Adipocyte (in vitro differentiated cells): ENCODE measurements around the gene ANKRD11.
"Not testable (repeated sequence)": the region's sequence is repeated elsewhere in the genome, so short reads cannot be mapped to it uniquely, and the experiment has no call there.

Experiments
- DNase-seq: peaks from one replicate; pipeline ENCODE4 v3.0.0-alpha.2; 2015; ENCODE audit warnings: low read depth
- H3K27me3 ChIP-seq: replicated peaks from 2 replicates; pipeline ENCODE4 v1.7.0; 2013; ENCODE audit warnings: mild to moderate bottlenecking, low read length, moderate library complexity; ENCODE audit not compliant: control insufficient read depth, insufficient read depth
- H3K36me3 ChIP-seq: 2 replicates; pipeline ENCODE4 v1.7.0; 2013; ENCODE audit warnings: low read length, mild to moderate bottlenecking, moderate library complexity; ENCODE audit not compliant: control insufficient read depth, insufficient read depth, severe bottlenecking
- H3K4me1 ChIP-seq: 2 replicates; pipeline ENCODE4 v1.7.0; 2013; ENCODE audit warnings: mild to moderate bottlenecking, low read length, moderate library complexity; ENCODE audit not compliant: control insufficient read depth, insufficient read depth
- H3K4me3 ChIP-seq: 2 replicates; pipeline ENCODE4 v1.7.0; 2013; ENCODE audit warnings: mild to moderate bottlenecking, low read length, moderate library complexity
- H3K9ac ChIP-seq: 2 replicates; pipeline ENCODE4 v1.7.0; 2013; ENCODE audit warnings: mild to moderate bottlenecking, low read length, moderate library complexity
- H3K9me3 ChIP-seq: 2 replicates; pipeline ENCODE4 v1.7.0; 2013; ENCODE audit warnings: mild to moderate bottlenecking, low read length, moderate library complexity; ENCODE audit not compliant: control insufficient read depth

The ANKRD11 gene

GRCh38 chr16:89384282-89384681 is 106.1 kb downstream of the ANKRD11 start:
- Histone ChIP-seq H3K27me3 (no peaks in the 10 kb centered on the region), H3K9ac (no peak overlapping the region), H3K36me3 (peaks cover 2% of the 10 kb centered on the region), H3K4me3 (no peak overlapping the region), H3K4me1 (peaks cover 10% of the 10 kb centered on the region), H3K9me3 (no peaks in the 10 kb centered on the region)
- no peak for DNase-seq

DNA sequence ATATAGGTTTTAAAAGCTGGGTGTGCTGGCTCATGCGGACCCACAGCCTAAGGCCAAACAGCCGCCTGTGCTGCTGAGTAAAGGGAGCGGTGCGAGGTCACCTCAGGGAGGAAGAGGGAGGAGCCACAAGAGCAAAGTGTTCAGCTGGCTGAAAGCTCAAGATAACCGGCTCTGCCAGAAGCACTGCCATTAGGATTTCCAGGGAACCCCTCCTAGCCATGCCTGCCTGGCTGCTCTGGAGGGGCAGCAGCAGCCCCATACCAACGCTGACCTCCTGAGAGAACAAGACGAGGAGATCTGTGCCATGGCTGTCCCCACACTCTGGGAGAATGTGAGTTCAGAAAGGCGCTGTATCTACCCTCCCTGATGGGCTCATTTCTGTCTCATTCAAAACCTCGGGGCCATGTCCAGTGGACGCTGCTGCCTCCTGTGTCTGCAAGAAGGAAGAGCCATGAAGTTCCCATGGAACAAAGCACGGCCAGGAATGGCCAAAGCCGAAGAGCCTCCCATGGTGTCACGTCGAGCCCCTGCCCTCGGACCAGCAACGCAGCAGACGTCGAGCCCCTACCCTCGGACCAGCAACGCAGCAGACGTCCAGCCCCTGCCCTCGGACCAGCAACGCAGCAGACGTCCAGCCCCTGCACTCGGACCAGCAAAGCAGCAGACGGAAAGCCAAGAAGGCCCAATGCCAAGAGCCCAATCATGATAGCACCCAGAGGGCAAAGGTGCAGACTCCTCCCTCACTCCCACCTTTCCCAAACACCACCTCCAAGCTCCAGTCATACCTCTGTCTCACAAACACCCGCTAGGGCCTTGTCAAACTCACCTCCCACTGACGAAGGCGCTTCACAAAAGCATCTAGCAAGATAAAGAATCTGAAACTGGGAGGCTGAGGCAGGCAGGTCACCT is 107.0 kb downstream of the ANKRD11 start:
- Histone ChIP-seq H3K9me3 (no peaks in the 10 kb centered on the region), H3K4me3 (no peak overlapping the region), H3K9ac (no peak overlapping the region), H3K27me3 (no peaks in the 10 kb centered on the region), H3K36me3 (peaks cover 1% of the 10 kb centered on the region), H3K4me1 (peaks cover 19% of the 10 kb centered on the region)
- DNase-seq: no peak

DNA sequence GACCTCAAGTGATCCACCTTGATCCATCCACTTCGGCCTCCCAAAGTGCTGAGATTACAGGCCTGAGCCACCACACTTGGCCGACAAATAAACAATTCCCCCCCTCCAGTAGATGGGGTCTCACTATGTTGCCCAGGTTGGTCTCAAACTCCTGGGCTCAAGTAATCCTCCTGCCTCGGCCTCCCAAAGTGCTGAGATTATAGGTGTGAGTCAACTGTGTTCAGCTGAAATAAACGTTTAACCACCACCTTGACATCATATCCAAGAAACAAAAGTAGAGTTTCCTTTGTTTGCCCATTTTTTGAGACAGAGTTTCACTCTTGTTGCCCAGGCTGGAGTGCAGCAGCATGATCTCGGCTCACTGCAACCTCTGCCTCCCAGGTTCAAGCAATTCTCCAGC is 107.8 kb downstream of the ANKRD11 start:
- not testable (repeated sequence) for DNase-seq, H3K4me3 ChIP-seq, H3K27me3 ChIP-seq, H3K36me3 ChIP-seq, H3K9ac ChIP-seq, H3K9me3 ChIP-seq
- peaks cover 26% of the 10 kb centered on the region for H3K4me1 ChIP-seq

DNA sequence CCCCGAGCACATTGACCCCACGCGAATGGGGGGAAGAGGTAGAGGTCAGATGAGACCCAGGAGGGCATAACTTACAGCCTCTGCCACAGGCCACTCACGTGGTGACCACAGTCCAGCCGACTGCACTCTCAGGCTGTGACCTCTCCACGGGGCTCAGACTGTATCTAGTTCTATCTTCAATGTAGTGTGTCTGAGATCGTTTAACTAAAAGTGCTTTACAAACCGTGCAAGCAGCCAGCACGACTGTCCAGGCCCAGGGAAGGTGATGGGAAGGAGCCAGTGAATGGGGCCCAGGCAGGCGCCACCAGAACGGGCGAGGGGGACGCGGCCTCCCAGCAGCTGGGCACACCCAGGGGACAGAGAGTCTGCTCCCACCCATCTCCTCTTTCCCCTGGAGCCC is 108.6 kb downstream of the ANKRD11 start:
- Histone ChIP-seq H3K9me3 (no peaks in the 10 kb centered on the region), H3K27me3 (no peaks in the 10 kb centered on the region), H3K4me3 (no peak overlapping the region), H3K4me1 (peaks cover 26% of the 10 kb centered on the region), H3K9ac (no peak overlapping the region), H3K36me3 (no peaks in the 10 kb centered on the region)
- no peak for DNase-seq

DNA sequence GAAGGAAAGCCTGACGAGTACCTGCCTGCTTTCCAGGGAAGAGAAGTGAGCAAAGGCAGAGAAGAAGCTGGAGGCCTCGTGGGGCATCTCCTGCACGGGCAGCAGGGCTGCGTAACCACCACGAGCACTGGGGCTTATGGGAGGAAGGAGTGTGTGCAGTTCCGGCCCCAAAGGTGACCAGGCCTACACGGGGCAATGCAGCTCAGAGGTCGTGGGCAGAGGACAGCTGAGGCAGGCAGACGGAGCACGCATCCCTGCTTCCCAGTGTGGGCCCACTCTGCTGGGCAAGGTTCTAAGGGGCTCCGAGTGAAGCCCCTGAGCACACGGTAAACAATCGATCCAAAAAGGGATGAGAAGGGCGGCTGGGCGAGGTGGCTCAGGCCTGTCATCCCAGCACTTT is 109.7 kb downstream of the ANKRD11 start:
- Histone ChIP-seq H3K36me3 (no peaks in the 10 kb centered on the region), H3K9ac (no peak overlapping the region), H3K4me3 (no peak overlapping the region), H3K4me1 (peaks cover 26% of the 10 kb centered on the region), H3K9me3 (no peaks in the 10 kb centered on the region), H3K27me3 (no peaks in the 10 kb centered on the region)
- no peak for DNase-seq

GRCh38 chr16:89378947-89379771 is 111.2 kb downstream of the ANKRD11 start:
- H3K4me3 ChIP-seq: peak overlapping the region; percentile 68
- peak overlapping the region; percentile 31 for H3K9ac ChIP-seq
- DNase-seq: no peak
- no peaks in the 10 kb centered on the region for H3K36me3 ChIP-seq
- no peaks in the 10 kb centered on the region for H3K9me3 ChIP-seq
- no peaks in the 10 kb centered on the region for H3K27me3 ChIP-seq
- H3K4me1 ChIP-seq: peaks cover 26% of the 10 kb centered on the region

DNA sequence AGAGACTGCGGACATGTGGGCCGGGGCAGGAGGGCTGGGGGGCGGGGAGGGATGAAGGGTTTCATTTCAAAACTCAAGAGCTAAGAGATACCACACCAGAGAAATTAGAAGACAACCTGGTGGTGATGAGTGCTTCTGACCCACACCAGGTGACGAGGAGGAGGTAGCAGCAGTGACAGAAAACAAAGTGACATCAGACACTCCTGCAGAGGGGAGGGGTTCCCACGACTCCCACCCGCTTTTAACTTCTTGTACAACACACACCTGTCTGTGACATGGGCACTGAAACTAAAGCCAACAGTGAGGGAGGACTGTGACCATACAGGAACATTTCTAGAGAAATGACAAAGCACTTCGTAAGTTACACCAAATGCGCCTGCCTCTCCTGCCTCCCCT is 112.9 kb downstream of the ANKRD11 start:
- Histone ChIP-seq H3K9ac (no peak overlapping the region), H3K36me3 (no peaks in the 10 kb centered on the region), H3K27me3 (no peaks in the 10 kb centered on the region), H3K4me1 (peaks cover 19% of the 10 kb centered on the region), H3K4me3 (no peak overlapping the region), H3K9me3 (no peaks in the 10 kb centered on the region)
- no peak for DNase-seq

- no peak overlapping the region for H3K9ac ChIP-seq
- H3K9me3 ChIP-seq: no peaks in the 10 kb centered on the region
- H3K27me3 ChIP-seq: no peaks in the 10 kb centered on the region
- peaks cover 19% of the 10 kb centered on the region for H3K4me1 ChIP-seq
- no peak overlapping the region for H3K4me3 ChIP-seq
- DNase-seq: no peak
- peaks cover under 1% of the 10 kb centered on the region for H3K36me3 ChIP-seq
Measured at GRCh38 chr16:89376812-89377452, 113.4 kb downstream of the ANKRD11 start.

DNA sequence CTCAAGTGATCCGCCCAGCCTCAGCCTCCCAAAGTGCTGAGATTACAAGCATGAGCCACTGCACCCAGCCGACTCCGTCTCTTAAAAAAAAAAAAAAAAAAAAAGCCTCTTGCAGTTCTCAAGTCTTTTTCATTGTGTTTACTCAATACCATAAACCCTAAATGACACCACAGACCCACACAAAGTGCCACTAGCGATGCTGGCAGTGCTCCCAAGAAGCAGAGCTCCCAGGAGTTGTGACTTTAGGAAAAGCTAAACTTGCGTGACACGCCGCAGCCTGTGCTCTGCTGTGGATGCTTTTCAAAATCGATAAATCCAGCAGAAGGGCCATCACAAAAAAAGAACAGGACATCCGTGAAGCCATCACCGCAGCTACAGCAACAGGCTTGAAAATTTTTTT is 114.7 kb downstream of the ANKRD11 start:
- no peaks in the 10 kb centered on the region for H3K27me3 ChIP-seq
- DNase-seq: no peak
- H3K9ac ChIP-seq: no peak overlapping the region
- H3K4me3 ChIP-seq: no peak overlapping the region
- no peaks in the 10 kb centered on the region for H3K9me3 ChIP-seq
- H3K36me3 ChIP-seq: peaks cover 12% of the 10 kb centered on the region
- peaks cover 19% of the 10 kb centered on the region for H3K4me1 ChIP-seq

DNA sequence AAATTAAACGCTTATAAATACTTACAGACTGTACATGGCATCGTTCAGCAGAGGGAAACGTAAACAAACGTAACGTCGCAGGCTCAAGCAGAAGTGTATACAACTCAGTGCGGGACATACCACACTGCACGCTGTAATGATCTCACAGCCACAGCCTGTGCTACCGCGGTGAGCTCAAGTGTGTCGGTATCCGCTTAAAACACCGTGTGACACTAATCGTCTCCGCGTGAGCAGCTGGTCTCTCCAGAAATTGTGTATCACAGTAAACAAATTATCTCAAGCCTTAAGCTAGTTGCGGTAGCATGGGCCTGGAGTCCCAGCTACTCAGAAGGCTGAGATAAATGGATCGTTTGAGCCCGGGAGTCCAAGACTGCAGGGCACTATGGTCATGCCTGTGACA is 115.3 kb downstream of the ANKRD11 start:
- DNase-seq: no peak
- Histone ChIP-seq H3K36me3 (peaks cover 12% of the 10 kb centered on the region), H3K4me3 (no peak overlapping the region), H3K9ac (no peak overlapping the region), H3K27me3 (no peaks in the 10 kb centered on the region), H3K4me1 (peaks cover 19% of the 10 kb centered on the region), H3K9me3 (no peaks in the 10 kb centered on the region)

DNA sequence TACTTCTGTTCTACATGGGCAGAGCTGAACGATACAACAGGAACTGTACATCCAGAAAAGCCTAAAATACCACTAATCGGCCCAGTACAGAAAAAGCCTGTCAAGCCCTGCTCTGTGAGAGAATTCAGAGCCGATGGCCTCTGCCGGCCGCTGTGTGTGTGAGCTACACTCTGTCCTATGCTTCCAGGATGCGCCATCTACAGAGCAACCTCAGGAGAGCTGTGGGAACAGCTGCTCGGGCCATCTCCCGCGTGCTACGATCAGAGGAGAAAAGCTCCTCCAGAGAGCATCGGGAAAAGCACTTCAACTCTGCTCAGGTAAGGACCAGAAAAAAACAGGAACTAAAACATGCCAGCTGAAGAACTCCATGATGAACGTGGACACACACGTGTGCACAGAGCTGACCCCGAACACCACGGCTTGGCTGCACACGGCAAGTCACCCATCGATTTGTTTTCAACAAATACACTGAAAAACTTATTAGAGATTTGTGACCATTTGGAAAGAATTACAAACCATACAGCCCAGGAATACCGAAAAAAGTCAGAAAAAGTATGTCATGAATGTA is 115.9 kb downstream of the ANKRD11 start:
- no peak overlapping the region for H3K4me3 ChIP-seq
- H3K9me3 ChIP-seq: no peaks in the 10 kb centered on the region
- no peak overlapping the region for H3K9ac ChIP-seq
- peaks cover 12% of the 10 kb centered on the region for H3K36me3 ChIP-seq
- no peaks in the 10 kb centered on the region for H3K27me3 ChIP-seq
- H3K4me1 ChIP-seq: peaks cover 20% of the 10 kb centered on the region
- DNase-seq: no peak
